Calu3 (cell line): ENCODE results near the gene FHIT. TPM values are rescaled to one million over a fixed set of nuclear protein-coding genes. Genes with fewer than 3 reads are reported as not detected.

Experiments used
- BruUV-seq: library from RNA; stranded (reverse); fragments of 400-500 nt; replicated peaks from 2 replicates; lab custom pipeline; 2021; lab: Mats Ljungman, UMichigan
- CTCF ChIA-PET: fragments of 300-600 bp; sonication (Branson Sonifier 250); formaldehyde crosslinking; loops from one replicate; lab custom pipeline; 2022; ENCODE audit warnings: antibody characterized with exemption; lab: Charles Lee
- DNase-seq: peaks from one replicate; pipeline ENCODE4 v3.0.0; 2022
- H3K27ac Mint-ChIP-seq: one replicate; pipeline ENCODE4 v1.8.0; 2022; ENCODE audit warnings: mixed read lengths; ENCODE audit not compliant: unreplicated experiment
- H3K27me3 Mint-ChIP-seq: one replicate; pipeline ENCODE4 v1.8.0; 2022; ENCODE audit warnings: mixed read lengths; ENCODE audit not compliant: unreplicated experiment
- H3K36me3 Mint-ChIP-seq: one replicate; pipeline ENCODE4 v1.8.0; 2022; ENCODE audit warnings: mild to moderate bottlenecking, moderate library complexity, mixed read lengths; ENCODE audit not compliant: insufficient read depth, unreplicated experiment
- H3K4me1 Mint-ChIP-seq: one replicate; pipeline ENCODE4 v1.8.0; 2022; ENCODE audit warnings: mild to moderate bottlenecking, low read depth, mixed read lengths; ENCODE audit not compliant: unreplicated experiment
- H3K4me3 Mint-ChIP-seq: one replicate; pipeline ENCODE4 v1.8.0; 2022; ENCODE audit warnings: mild to moderate bottlenecking, low read depth, moderate library complexity, mixed read lengths; ENCODE audit not compliant: unreplicated experiment
- H3K9me3 Mint-ChIP-seq: one replicate; pipeline ENCODE4 v1.8.0; 2022; ENCODE audit warnings: low read depth, mixed read lengths; ENCODE audit not compliant: unreplicated experiment
- CTCF ChIP-seq: fragments of 200-600 bp; IDR thresholded peaks from one replicate; pipeline ENCODE4 v1.8.0; 2022; ENCODE audit warnings: antibody characterized with exemption; ENCODE audit not compliant: unreplicated experiment
- intact Hi-C: fragments of 100-400 bp; cut with micrococcal nuclease; formaldehyde crosslinking; loops from one replicate; pipeline ENCODE4 v1.10.0; 2022; ENCODE audit not compliant: unreplicated experiment
- total RNA-seq: library from RNA; stranded (reverse); gene quantifications from 2 replicates; pipeline ENCODE4 v1.2.3, GENCODE V29; 2022

FHIT gene
- total RNA-seq, 1 experiment from 2014 or later = 6.2 TPM

- no TSS peak for BruUV-seq
- Mint-ChIP-seq H3K27ac (no peak overlapping the region), H3K4me3 (no peak overlapping the region), H3K36me3 (no peaks in the 10 kb centered on the region), H3K4me1 (no peaks in the 10 kb centered on the region), H3K27me3 (no peaks in the 10 kb centered on the region), H3K9me3 (no peaks in the 10 kb centered on the region)
- intact Hi-C loops = no loop called here
- no peak for TF ChIP-seq CTCF
- DNase-seq = no peak
- CTCF ChIA-PET = no interaction called here
Observed at GRCh38 chr3:60430205-60430604, 821.0 kb downstream of the FHIT start.

GRCh38 chr3:60427109-60427508 lies 824.1 kb downstream of the FHIT start:
- CTCF ChIA-PET = no interaction called here
- H3K9me3 Mint-ChIP-seq = no peaks in the 10 kb centered on the region
- no TSS peak for BruUV-seq
- no peaks in the 10 kb centered on the region for H3K27me3 Mint-ChIP-seq
- H3K27ac Mint-ChIP-seq = no peak overlapping the region
- no peaks in the 10 kb centered on the region for H3K36me3 Mint-ChIP-seq
- intact Hi-C loops = no loop called here
- no peak for TF ChIP-seq CTCF
- DNase-seq = no peak
- H3K4me3 Mint-ChIP-seq = no peak overlapping the region
- no peaks in the 10 kb centered on the region for H3K4me1 Mint-ChIP-seq

- intact Hi-C loops = no loop called here
- DNase-seq = no peak
- Mint-ChIP-seq H3K27me3 (no peaks in the 10 kb centered on the region), H3K36me3 (no peaks in the 10 kb centered on the region), H3K27ac (no peak overlapping the region), H3K4me1 (no peaks in the 10 kb centered on the region), H3K4me3 (no peak overlapping the region), H3K9me3 (no peaks in the 10 kb centered on the region)
- no TSS peak for BruUV-seq
- TF ChIP-seq CTCF = no peak
- CTCF ChIA-PET = no interaction called here
Observed at GRCh38 chr3:60424942-60425341, 826.3 kb downstream of the FHIT start.

- intact Hi-C loops = no loop called here
- Mint-ChIP-seq H3K4me3 (no peak overlapping the region), H3K36me3 (no peaks in the 10 kb centered on the region), H3K4me1 (no peaks in the 10 kb centered on the region), H3K27ac (no peak overlapping the region), H3K9me3 (no peaks in the 10 kb centered on the region), H3K27me3 (no peaks in the 10 kb centered on the region)
- TF ChIP-seq CTCF = no peak
- CTCF ChIA-PET = no interaction called here
- no peak for DNase-seq
- no TSS peak for BruUV-seq
Observed at GRCh38 chr3:60424034-60424433, 827.2 kb downstream of the FHIT start.
